ENCODE measurements around the gene AMBP. TPM values are rescaled to one million over a fixed set of nuclear protein-coding genes. Genes with fewer than 3 reads are reported as not detected.

The AMBP gene
- total RNA-seq, 1 donor from 2014 or later: not detected

DNA sequence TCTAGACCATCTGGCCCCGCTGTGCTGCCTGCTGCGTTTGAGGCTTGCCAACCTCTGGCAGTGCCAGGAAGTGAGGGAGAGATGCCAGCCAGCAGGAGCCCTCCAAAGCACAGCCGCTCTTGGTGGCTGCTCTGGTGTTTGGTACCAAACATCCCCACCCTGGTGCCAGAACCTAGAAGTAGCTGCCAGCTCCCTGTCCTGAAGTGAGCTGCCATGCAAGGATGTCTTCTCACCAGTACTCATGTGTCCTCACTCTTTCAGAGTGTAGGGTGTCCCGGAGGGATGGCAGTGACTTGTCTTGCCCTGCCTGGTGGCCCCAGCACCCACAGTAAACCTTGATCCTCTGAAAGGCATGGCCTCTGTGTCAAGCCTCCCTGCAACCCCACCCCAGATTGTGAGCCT, 43.4 kb downstream of the AMBP start:
- no peak overlapping the region for H3K4me3 Mint-ChIP-seq
- no peaks in the 10 kb centered on the region for H3K9me3 Mint-ChIP-seq
- H3K36me3 Mint-ChIP-seq (ENCODE audit: low read depth): no peaks in the 10 kb centered on the region
- no peaks in the 10 kb centered on the region for H3K27me3 Mint-ChIP-seq
- DNase-seq: peak; percentile 45
- intact Hi-C loops (cut with micrococcal nuclease): no loop called here
- H3K4me1 Mint-ChIP-seq: no peaks in the 10 kb centered on the region
- no peak overlapping the region for H3K27ac Mint-ChIP-seq

DNA sequence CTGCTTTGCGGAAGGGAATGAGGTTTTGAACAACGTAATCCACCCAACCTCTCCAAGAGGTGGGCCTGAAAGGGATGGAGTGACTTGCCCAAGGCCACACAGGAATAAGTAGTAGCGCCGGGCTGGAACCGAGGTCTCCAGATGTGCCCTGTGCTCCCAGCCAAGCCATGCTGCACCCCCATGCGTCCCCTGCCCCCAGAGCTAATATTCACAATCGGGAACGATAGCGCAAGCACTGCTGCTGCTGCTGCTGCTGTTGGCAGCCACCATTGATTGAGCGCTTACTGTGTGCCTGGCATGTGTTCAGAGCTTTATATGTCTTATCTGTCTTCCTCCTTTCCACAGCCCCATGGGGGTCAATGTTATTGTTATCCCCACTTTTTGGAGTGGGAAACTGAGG, 43.9 kb downstream of the AMBP start:
- Mint-ChIP-seq H3K4me1 (no peaks in the 10 kb centered on the region), H3K27me3 (no peaks in the 10 kb centered on the region), H3K27ac (no peak overlapping the region), H3K36me3 (ENCODE audit: low read depth) (no peaks in the 10 kb centered on the region), H3K4me3 (no peak overlapping the region), H3K9me3 (no peaks in the 10 kb centered on the region)
- DNase-seq: no peak
- intact Hi-C loops (cut with micrococcal nuclease): no loop called here

DNA sequence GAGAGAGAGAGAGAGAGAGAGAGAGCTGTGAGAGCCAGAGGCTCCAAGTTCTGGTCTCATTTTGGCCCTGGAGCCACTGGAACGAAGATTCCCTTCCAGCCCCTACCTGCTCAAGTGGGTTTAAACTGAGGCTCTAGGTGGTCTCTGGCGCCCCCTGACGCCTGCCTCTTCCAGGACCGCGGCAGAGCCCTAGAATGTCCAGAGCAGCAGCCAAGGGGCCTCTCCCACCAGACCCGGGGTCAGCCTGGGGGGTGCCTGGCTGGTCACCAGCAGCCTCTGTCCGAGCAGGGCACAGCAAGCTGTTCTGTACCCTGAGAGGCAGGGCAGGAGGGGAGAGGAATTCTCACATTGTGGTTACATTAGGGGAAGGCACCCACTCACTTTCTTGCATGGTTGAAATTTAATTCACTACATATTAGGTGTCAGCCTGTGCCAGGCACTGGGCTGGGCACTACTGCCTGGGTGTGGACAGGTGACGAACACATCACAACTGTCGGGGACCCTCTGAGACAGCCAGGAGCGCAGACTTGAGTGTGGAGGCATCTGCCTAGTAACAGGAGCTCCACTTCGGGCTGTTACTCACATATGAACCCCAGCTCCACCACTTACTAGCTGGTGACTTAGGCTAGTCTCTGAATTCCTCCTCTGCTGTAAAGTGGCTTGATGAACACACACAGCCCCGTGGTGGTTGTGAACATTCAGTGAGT, 44.5 kb downstream of the AMBP start:
- intact Hi-C loops (cut with micrococcal nuclease): no loop called here
- Mint-ChIP-seq H3K27me3 (no peaks in the 10 kb centered on the region), H3K4me3 (no peak overlapping the region), H3K4me1 (no peaks in the 10 kb centered on the region), H3K27ac (no peak overlapping the region), H3K36me3 (ENCODE audit: low read depth) (no peaks in the 10 kb centered on the region), H3K9me3 (no peaks in the 10 kb centered on the region)
- peak; percentile 53 for DNase-seq

DNA sequence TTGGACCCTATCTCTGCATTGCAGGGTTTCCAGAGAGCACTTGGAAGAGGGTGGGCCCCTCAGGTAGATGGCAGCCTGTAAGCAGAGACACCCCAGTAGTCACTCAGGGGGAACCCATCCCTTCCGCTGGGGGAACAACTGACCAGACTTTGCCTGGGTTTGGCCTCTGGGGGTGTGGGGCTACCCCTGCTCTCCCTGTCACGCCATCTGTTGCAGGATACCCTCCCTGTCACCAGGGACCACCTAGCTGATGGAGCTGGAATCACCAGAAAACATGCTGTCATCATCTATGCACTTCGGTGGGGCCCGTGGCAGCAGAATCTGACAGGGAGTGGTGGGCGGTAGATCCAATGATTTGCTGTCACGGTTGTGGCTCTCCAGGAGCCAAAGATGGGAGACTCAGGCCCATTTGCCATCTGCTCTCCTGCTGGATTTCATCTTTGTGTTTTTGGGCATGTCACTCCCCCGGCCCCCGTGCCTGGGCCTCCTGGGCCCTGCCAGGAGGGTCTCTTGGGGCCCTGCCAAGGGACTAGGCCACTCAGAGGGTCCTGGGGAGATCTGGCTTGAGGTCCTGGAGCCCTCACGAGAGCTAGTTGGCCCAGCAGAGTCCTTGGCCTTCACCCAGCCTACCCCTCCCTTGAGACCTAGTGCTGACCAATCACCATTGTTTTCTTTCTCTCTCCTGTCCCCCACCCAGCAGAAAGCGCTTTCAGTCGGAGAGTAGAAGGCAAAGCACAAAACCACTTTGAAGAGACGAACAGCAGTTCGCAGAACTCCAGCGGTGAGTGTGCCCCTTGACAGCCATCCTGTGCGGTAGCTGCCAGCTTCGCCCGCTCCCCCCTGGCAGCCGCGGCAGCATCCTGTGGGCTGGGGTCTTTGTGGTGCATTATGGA, 45.9 kb downstream of the AMBP start:
- Mint-ChIP-seq H3K4me3 (no peak overlapping the region), H3K27me3 (no peaks in the 10 kb centered on the region), H3K36me3 (ENCODE audit: low read depth) (no peaks in the 10 kb centered on the region), H3K4me1 (no peaks in the 10 kb centered on the region), H3K27ac (no peak overlapping the region), H3K9me3 (no peaks in the 10 kb centered on the region)
- peak; percentile 43 for DNase-seq
- intact Hi-C loops (cut with micrococcal nuclease): no loop called here

DNA sequence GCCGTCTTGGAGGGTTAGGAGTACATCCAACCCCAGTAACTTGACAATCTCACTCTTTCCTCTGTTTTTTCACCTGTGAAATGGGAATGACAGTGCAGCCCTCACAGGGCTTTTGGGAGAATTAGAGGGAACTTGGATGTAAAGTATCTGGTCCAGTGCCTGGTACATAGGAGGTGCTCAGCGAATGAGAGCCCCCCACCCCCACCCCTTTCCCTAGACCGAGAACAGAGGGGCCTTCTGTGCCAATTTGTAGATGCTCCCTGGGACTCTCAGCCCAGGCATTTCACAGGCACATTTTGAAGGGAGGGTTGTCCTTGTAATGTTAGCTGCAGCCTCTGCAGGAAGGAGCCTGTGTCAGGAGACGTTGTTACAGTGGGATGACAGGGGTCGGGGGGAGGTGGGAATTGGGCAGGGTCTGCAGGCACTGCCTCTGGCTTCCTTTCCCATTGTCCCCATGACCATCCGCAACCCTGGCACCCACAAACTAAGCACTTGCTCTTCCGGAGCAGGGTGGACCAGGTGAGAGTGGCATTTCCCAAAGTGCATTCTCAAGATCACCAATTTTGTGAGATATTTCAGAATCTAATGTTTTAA, 47.0 kb downstream of the AMBP start:
- intact Hi-C loops (cut with micrococcal nuclease): no loop called here
- Mint-ChIP-seq H3K36me3 (ENCODE audit: low read depth) (no peaks in the 10 kb centered on the region), H3K27me3 (no peaks in the 10 kb centered on the region), H3K4me1 (no peaks in the 10 kb centered on the region), H3K4me3 (no peak overlapping the region), H3K27ac (no peak overlapping the region), H3K9me3 (no peaks in the 10 kb centered on the region)
- peak; percentile 40 for DNase-seq

DNA sequence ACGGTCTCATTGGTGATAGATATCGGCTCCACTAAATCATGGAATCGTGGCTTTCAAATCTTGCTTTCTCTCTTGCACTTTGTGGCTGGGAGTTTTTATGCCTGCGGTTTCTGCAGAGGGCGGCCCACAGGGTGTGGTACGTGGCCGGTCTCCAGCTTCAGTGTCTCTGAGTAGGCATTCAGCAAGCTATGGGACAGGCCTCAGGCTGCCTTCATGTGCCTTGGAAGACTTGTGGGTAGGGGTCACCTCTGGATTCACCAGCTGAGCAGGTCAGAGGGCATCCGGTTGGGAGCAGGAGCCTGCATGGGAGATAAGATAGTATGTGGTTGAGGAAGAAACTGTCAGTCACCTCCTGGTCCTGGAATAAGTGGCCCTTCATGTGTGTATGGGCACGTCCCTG, 47.7 kb downstream of the AMBP start:
- Mint-ChIP-seq H3K36me3 (ENCODE audit: low read depth) (no peaks in the 10 kb centered on the region), H3K27ac (no peak overlapping the region), H3K4me1 (no peaks in the 10 kb centered on the region), H3K9me3 (no peaks in the 10 kb centered on the region), H3K27me3 (no peaks in the 10 kb centered on the region), H3K4me3 (no peak overlapping the region)
- DNase-seq: no peak
- intact Hi-C loops (cut with micrococcal nuclease): no loop called here

DNA sequence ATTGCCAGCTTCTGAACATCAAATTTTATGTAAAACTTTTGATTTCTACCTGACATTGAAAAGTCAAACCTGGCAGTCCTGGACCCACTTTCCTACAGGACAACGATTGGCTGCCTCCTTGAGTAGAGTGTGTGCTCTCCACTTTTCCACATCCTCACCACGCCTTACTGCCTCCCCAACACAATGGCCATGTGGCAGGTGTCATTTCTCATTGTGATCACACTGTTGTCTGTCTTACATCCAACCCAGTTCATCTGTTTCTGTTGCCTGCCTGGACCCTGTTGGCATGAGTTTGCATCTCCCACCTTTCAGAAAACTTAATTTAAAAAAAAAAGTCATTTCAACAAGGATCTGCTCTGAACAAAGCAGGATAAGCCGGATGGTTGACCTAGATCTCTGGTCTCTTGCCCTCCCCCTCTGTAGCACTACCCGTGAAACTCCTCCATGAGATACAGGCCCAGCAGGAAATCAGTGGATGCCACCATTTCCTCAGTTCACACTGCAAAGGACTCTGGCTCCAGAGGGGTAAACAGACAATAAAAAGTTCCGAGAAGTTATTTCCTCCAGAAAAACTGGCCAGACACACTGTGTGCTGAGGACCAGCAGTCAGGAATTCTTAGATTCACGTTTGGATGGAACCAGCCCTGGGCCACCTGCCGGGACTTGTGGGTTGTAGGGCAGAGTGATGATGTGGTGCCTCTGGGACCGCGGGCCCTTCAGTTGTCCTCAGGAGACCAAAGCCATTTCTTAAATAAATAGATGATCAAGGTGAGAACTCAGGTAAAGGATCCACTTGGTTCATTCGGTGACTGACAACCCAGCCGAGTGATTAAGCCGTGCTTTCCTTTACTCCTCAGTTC, 48.6 kb downstream of the AMBP start:
- Mint-ChIP-seq H3K36me3 (ENCODE audit: low read depth) (no peaks in the 10 kb centered on the region), H3K9me3 (peaks cover 6% of the 10 kb centered on the region), H3K4me1 (no peaks in the 10 kb centered on the region), H3K27ac (no peak overlapping the region), H3K4me3 (no peak overlapping the region), H3K27me3 (no peaks in the 10 kb centered on the region)
- no peak for DNase-seq
- intact Hi-C loops (cut with micrococcal nuclease): no loop called here

DNA sequence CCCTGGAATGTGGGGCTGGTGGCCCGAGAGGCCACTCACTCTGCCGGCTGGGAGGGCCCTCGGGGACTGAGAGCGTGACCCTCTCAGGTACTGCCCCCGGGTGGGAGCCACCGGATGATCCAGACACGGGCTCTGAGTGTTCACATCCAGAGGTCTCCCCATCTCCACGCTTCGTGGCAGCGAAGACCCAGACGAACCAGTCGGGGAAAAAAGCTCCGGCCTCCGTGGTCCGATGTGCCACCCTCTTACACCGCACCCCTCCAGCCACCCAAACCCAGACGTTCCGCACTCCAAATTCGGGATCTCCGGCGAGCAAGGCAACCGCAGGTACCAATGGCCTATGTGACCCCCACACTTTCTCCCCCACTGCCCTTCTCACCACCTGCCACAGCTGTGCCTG, 49.5 kb downstream of the AMBP start:
- H3K27me3 Mint-ChIP-seq: no peaks in the 10 kb centered on the region
- peaks cover 11% of the 10 kb centered on the region for H3K9me3 Mint-ChIP-seq
- no peak overlapping the region for H3K27ac Mint-ChIP-seq
- H3K36me3 Mint-ChIP-seq (ENCODE audit: low read depth): no peaks in the 10 kb centered on the region
- DNase-seq: peak; percentile 48
- no peak overlapping the region for H3K4me3 Mint-ChIP-seq
- intact Hi-C loops (cut with micrococcal nuclease): no loop called here
- H3K4me1 Mint-ChIP-seq: no peaks in the 10 kb centered on the region

DNA sequence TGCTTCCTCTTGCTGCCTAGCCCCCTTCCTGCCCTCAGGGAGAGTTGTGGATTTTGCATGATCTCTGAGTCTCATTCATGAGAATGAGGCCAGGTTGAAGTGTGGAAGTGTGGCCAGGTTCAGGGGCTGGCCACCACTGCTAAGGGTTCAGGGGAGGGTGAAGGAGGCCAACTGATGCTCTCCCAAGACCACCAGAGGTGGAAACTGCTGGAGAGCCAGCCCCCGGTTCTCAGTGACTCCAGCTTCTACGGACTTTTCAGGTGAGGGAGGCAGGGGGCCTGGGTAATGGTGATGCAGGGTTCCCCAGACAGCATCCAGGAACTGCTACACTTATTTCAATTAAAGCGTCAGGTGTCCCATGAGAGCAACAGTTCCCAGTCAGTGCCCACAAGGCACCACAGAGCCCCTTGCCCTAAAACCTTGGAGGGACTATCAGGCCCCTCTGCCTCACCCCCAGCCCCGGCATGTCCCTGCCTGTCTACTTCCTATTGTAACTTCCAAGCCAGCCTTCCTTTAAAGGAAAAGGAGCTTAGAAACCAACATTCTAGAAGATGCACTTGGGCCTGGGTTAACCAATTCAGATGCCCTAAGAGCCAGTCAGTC, 50.1 kb downstream of the AMBP start:
- Mint-ChIP-seq H3K4me3 (no peak overlapping the region), H3K27me3 (no peaks in the 10 kb centered on the region), H3K4me1 (no peaks in the 10 kb centered on the region), H3K36me3 (ENCODE audit: low read depth) (no peaks in the 10 kb centered on the region), H3K9me3 (peaks cover 11% of the 10 kb centered on the region), H3K27ac (no peak overlapping the region)
- intact Hi-C loops (cut with micrococcal nuclease): no loop called here
- no peak for DNase-seq

DNA sequence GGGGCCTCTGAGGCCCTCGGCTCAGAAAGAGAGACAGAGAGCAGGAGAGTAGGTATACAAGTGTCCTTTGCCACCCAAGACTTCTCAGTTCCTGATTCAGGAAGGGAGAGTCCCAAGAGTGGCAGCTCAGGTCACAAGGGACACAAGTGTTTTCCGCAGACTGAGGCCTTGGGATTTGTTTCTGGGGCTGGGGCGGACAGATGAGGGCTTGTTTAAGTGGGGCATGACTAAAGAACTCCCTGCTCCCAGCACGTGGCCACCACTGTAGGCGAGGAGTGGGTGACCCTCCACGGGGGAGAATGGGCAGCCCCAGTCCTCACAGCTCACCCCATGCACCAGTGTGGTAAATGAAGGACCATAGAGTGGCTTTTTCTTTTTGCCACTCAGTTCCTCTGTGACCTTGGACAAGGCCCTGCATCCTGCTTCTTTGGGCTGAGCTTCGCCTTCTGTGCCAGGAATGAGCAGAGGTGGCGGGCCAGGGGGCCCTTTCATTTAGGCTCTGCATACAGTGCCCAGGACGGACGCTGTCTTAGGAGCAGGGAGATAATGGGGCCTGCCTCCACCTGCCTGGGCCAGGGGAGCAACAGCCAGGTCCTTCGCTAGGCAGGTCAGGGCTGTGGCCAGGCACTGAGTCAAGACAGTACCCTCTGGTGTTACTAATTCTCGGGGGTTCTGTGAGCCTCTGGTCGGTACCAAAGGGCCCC, 50.8 kb downstream of the AMBP start:
- Mint-ChIP-seq H3K9me3 (peaks cover 11% of the 10 kb centered on the region), H3K36me3 (ENCODE audit: low read depth) (no peaks in the 10 kb centered on the region), H3K4me1 (no peaks in the 10 kb centered on the region), H3K27me3 (peaks cover 2% of the 10 kb centered on the region), H3K27ac (no peak overlapping the region), H3K4me3 (no peak overlapping the region)
- DNase-seq: no peak
- intact Hi-C loops (cut with micrococcal nuclease): no loop called here

DNA sequence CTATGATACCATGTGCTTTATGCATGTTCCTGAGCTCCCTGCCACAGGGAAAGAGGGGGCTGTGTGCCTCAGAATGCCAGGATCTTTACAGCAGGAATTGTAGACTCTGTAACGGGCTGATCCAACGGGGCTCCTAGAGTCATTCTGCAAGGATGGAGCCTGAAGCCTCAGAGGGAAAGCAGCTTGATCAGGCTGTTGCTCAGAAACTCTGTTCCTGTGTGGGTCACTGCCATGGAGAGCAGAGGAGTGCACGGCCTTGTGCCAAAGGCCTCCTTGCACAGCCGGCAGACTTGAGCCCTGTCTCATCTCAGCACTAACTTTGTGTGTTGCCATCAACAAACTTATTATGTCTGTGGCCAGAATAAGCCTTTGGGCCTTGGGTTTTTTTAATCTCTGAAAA, 51.8 kb downstream of the AMBP start:
- Mint-ChIP-seq H3K4me1 (no peaks in the 10 kb centered on the region), H3K27ac (no peak overlapping the region), H3K36me3 (ENCODE audit: low read depth) (no peaks in the 10 kb centered on the region), H3K27me3 (peaks cover 2% of the 10 kb centered on the region), H3K4me3 (no peak overlapping the region), H3K9me3 (peaks cover 11% of the 10 kb centered on the region)
- intact Hi-C loops (cut with micrococcal nuclease): no loop called here
- DNase-seq: peak; percentile 47

DNA sequence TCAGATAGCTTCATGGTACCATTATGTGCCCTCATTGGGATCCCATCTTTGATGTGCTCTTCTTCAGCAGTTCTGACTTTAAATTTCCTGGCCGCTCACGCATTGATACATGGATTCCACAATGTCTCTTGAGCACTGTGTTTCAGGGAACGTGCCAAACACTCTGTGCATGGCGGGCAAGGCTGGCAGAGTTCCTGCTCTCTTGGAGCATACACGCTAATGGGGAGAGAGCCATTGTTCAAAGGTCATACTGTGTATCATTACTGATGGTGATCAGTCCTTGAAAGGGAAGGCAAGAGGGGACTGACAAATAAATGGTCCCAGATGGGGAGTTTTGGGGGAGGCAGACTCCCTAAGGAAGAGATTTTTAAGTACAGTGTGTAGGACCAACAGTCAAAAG, 52.3 kb downstream of the AMBP start:
- Mint-ChIP-seq H3K9me3 (peaks cover 11% of the 10 kb centered on the region), H3K4me3 (no peak overlapping the region), H3K4me1 (no peaks in the 10 kb centered on the region), H3K27ac (no peak overlapping the region), H3K36me3 (ENCODE audit: low read depth) (no peaks in the 10 kb centered on the region), H3K27me3 (peaks cover 2% of the 10 kb centered on the region)
- intact Hi-C loops (cut with micrococcal nuclease): no loop called here
- no peak for DNase-seq

DNA sequence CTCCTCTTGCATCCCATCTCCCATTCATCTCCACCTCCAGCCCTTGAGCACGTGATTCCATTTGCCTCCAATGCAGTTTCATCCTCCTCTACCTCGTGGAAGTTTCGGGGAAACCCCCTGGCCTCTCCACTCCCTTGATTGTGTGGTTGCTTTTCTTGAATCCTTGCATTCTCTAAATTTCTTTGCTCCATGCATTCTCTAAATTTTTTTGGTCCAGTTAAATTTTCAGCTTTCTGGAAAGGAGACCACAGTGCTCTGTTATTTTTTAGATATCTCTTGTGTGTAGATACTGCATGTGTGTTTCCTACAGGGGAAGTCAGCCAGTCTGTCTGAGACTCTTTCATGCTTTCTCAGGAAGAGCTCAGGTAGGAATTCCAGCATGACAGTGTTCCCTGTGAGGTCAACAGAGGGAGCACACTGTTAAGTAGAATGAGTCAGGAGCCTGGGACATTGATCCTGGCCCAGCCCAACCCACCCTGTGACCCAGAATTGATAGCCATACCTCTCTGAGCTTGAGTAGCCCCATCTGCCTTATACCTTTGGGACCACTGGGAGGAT, 52.8 kb downstream of the AMBP start:
- no peak for DNase-seq
- no peaks in the 10 kb centered on the region for H3K36me3 Mint-ChIP-seq (ENCODE audit: low read depth)
- H3K27ac Mint-ChIP-seq: no peak overlapping the region
- peaks cover 2% of the 10 kb centered on the region for H3K27me3 Mint-ChIP-seq
- intact Hi-C loops (cut with micrococcal nuclease): no loop called here
- no peak overlapping the region for H3K4me3 Mint-ChIP-seq
- H3K4me1 Mint-ChIP-seq: no peaks in the 10 kb centered on the region
- H3K9me3 Mint-ChIP-seq: peaks cover 11% of the 10 kb centered on the region

Data from activated CD4-positive, alpha-beta T cell treated with anti-CD3 and anti-CD28 coated beads, Interleukin-2, amount 10 ng/mL, durations not matched to agents 24 days and 14 days (primary cell).